Activated effector memory CD4-positive, alpha-beta T cell treated with Interleukin-2 at 50 U/mL for 16 hours (primary cell): Measurements from ENCODE around the gene AGPAT1.

Source experiments
- DNase-seq: peaks from one replicate; pipeline ENCODE4 v3.0.0-alpha.2; 2020

AGPAT1 gene

DNA sequence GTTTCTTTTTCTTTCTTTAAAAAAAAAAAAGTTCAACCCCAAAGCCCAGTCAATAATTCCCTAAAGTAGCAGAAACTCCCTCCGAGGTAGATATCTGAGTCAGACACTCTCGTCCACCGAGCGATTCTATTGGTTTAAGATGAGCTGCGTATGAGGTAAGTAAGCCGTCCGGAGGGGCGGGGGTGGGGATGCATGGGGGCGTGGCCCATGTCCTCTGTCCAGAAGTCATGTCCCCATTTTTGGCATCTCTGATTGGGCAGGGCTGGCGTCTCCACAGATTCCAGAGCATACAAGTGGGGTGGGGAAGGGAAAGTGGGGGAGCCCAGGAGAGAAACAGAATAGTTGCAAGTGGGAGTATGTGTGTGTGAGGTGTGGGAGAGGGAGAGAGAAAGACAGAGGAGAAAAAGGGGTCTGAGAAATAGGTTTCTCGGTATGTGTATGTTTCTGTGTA, 9.8 kb upstream of the AGPAT1 start:
- peak; percentile 39 for DNase-seq

DNA sequence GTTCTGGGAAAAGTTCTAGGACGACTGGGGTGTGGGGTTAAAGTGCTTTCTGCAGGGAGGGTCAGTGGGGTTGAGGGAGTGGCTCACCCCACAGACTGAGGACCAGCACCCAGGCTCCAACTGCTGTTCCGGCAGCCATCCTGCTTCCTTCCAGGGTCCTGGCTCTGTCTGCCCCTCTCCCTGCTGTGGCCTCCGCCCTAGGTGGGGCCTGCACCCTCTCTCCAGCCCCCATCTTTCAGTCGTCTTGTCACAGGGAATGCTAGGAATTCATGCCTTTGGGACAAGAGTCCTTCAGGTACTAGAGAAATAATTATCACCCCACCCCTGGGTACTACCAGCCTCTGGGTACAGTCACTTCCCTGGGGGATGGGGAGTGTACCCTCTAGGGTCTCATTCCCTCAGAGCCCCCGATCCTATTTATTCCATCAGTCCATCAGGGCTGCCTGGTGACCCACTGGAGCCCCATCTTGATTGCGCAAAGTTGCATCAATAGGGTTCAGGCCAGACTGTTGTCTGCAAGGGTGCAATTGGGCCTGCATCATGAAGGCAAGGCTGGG, 8.3 kb upstream of the AGPAT1 start, which contains the start of gene AGER:
Gene AGER, minus strand, starts transcription at position 170 of the 557 bp plus-strand sequence. Its CDS starts 31 bp downstream, at position 139.
- no peak for DNase-seq

DNA sequence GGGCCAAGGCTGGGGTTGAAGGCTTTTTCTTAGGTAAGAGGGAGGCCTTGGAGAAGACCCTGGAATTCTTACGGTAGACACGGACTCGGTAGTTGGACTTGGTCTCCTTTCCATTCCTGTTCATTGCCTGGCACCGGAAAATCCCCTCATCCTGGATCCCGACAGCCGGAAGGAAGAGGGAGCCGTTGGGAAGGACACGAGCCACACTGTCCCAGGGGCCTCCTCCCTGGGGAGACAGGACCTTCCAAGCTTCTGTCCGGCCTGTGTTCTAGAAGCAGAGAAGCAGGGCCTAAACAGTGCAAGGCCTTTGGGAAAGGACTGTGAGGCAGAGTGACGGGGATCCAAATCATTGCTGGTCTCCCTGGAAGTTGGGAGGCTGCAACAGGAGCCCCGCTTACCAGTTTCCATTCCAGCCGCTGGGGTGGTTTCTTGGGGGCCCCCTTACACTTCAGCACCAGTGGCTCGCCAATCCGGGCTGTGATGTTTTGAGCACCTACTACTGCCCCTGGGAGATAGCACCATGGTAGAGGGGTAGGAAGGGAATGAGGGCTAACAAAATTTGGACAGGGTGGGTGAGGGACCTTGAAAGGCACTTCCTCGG, 7.7 kb upstream of the AGPAT1 start:
- DNase-seq, result no peak

DNA sequence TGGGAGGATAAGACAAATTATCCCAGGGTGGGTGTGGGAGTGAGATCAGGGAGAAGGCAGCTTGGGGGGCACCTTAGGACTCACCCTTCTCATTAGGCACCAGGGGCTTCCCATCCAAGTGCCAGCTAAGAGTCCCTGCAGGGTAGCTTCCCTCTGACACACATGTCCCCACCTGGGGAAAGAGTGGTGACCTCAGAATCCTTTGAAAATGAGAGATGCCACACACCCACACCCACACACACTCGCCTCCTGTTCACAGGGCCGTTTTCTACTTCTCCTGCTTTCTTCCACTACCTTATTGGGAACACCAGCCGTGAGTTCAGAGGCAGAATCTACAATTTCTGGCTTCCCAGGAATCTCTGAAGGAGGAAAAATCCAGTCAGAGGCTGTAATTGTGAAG, 7.1 kb upstream of the AGPAT1 start:
- DNase-seq, result no peak

DNA sequence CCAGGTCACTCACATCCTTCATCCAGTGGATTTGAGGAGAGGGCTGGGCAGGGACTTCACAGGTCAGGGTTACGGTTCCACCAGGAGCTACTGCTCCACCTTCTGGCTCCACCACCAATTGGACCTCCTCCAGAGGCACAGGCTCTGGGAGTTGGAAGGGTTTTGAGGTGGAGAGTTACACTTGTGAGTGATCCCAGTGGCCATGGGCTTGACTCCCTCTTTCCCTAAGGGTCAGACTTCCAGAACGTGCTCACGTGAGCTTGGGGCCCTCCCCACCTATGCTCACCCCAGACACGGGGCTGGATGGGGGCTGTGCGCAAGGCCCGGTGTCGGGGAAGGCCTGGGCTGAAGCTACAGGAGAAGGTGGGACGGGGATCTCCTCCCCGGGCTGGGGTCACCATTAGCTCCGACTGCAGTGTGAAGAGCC, 6.7 kb upstream of the AGPAT1 start:
- no peak for DNase-seq

DNA sequence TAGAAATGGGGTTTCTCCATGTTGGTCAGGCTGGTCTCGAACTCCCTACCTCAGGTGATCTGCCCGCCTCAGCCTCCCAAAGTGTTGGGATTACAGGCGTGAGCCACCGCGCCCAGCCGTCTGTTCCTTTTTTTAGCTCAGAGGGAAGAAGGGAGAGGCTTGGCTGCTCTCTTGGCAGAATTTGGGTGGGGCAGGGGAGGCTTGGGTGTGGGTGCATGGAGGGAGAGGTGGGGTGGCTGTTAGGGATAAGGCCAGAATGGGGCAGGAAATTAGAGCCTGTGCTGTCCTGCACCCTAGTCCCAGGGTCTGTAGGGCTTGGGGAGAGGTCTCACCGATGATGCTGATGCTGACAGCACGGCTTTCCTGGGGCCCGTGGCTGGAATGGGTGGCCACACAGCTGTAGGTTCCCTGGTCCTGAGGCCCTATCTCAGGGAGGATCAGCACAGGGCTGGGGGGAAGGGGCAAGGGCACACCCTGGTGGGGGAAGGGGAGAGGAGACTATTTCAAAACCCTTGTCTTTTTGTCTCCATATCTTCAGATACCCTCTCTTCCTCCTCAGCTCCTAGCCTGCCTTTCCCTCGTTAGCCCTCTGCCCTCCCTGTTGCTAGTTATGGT, 6.1 kb upstream of the AGPAT1 start:
- DNase-seq, result no peak

DNA sequence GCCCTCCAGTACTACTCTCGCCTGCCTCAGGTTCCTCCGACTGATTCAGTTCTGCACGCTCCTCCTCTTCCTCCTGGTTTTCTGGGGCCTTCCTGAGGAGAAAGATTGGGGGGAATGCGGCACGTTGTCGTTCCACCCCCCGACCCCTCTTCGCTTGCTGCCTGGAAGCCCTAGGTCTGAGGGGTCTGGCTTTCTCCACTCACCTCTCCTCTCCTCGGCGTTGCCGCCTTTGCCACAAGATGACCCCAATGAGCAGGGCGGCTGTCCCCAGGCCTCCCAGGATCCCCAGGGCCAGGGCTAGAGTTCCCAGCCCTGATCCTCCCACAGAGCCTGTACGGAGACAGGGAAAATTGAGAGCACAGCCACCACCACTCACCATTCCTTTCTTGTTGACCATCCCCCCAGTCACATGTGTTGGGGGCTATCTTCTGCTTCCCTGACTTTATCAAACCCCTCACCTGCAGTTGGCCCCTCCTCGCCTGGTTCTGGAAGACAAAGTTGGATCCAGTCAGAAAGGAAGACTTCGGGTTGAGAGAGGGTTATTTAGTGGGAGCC, 5.3 kb upstream of the AGPAT1 start:
- no peak for DNase-seq

DNA sequence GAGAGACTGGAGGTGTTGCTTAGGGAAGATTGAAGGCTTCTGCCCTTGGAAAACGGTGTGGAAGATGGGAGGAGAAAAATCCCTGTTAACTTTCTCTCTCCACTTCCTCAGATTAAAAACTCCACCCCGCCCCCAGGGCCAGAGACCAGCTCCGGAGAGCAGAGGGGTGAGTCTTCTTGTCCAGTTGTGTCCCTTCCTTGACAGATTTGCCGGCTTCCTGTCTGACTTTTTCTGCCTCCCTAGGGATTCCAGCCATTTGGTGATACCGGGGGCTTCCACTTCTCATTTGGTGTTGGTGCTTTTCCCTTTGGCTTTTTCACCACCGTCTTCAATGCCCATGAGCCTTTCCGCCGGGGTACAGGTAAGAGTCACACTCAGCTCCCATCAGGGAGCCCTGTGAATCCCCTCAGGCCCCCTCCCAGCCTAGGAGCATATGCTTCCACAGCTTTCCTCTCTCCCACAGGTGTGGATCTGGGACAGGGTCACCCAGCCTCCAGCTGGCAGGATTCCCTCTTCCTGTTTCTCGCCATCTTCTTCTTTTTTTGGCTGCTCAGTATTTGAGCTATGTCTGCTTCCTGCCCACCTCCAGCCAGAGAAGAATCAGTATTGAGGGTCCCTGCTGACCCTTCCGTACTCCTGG, 4.0 kb upstream of the AGPAT1 start:
- no peak for DNase-seq

DNA sequence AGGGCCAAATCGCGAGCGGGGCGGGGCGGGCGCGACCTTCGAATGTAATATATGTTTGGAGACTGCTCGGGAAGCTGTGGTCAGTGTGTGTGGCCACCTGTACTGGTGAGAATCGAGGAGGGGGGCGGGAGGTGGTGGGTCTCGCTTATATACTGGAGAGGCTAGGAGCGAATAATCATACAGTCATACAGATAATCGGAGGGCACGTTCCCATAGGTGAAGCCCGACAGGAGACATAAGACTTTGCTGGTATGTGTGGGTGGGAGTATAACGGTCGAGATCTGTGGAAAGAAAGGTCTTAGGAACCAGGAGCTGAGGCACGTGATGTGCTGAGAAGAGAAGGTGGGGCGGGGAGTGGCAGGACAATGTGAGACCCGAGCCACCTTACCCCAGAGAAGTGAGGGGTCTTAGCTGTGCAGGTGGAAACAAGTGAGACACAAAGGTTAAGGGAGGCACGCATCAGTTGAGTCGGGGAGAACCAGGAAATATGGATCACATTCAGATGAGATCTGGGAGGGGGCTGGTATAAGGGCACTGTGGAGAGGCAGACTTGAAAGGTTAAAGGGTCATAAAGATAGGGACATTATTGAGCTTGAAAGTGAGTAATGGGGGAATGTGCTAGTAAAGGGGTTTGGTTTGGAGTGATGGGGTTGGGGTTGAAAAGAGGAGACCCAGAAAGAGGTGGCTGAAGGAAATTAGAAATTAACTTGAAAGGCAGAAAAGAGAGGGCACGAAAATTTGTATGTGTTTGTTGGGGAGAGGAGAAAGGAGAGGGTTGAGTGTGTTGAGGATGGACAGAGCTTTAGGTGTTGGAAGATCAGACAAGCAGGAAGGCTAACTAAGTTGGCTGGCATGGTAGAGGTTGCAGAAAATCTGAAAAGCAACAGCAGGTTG, 2.9 kb upstream of the AGPAT1 start:
- DNase-seq, result no peak

DNA sequence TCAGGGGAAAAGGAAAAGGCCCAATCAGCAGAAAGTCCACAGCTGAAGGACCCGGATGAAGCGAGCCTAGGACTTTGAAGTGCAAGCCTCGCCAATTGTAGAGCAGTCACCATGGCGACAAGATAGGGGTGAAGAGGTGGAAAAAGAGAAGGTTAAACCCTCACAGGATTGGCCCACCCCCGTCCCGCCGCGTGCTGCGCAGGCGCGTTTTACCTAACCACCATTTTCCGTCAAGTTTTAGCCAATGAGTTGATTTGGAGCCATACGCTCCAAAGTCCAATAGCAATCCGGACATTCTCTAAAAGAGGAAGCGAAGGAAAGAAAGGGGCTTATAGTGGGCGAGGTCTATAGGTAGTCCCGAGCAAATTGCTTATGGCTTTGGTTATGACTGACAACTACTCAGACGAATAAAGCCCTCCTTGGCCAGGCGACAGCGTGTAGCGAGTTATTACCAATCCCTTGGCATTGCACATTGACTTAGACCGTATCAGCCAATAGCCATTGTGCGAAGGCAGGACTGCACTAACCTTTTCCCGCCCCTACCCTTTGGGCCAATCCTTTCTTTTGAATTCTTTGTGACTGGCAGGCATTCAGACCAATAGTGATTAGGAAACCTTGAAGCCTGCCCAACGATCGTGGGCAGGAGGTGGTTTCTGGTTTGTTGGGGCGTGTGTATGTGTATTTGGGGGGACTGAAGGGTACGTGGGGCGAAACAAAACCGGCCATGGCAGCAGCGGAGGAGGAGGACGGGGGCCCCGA, 2.1 kb upstream of the AGPAT1 start, which contains the start of gene RNF5:
Gene RNF5, plus strand, starts transcription at position 618 of the 759 bp plus-strand sequence. Its CDS starts 107 bp downstream, at position 725.
- peak; percentile 89 for DNase-seq

DNA sequence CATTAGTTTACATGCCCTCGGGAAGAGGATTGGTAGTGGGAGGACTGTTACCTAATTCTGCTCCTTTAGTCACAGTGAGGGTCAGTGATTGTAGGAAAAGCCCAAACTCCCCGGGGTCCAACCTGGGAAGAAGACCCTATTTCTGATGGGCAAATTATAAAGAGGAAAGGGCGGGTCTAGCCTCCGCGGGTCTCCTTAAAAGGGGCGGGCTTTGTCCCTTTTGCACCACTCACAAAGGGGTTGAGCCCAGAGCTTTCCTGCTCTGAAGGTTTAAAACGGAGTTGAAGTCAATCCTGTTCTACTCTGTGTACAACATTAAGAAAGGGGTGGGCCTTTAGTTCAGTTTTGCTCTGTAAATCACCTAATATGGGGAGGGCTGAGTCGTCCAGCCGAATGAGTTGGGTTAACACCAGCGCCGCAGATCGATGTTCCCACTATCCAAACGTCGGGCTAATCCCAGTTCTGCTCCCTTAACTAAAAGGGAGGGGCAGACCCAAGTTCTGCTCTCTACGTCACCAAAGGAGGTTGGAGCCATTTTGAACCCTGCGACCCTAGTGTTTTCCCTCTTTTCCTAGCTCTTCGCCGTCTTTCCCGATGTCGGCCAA, 1.4 kb upstream of the AGPAT1 start:
- DNase-seq, result peak; percentile 21

DNA sequence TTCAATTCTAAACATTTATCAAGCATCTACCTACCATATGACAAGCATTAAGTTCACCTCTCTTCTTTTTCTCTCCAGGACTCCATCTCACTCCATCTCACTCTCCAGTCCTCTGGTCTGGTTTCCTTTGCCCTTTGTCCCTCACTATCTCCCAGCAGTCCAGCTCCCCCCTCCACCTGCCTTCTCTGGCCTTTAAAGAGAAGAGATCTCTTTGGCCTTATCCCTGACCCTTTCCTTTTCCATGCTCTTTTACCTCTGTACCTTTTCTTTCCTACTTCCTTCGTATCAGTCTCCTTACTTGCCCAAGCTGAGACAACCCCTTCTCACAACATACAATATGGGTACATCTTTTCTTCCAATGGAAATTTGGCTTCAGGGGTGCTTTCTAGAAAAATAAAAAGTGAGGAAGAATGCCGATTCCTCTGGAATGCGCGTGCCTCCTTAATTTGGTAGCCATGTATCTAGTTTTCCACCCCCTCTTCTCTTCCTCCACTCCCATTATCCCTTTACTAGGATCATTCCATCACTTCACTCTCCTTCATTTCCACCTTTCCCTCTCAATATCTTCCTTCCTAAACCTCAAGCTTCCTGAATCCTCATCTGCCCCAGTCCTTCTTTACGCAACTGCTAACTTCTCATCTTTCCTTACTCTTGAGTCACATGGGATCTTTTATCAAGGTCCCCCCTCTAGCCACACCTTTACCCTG, 745 bp upstream of the AGPAT1 start:
- no peak for DNase-seq

DNA sequence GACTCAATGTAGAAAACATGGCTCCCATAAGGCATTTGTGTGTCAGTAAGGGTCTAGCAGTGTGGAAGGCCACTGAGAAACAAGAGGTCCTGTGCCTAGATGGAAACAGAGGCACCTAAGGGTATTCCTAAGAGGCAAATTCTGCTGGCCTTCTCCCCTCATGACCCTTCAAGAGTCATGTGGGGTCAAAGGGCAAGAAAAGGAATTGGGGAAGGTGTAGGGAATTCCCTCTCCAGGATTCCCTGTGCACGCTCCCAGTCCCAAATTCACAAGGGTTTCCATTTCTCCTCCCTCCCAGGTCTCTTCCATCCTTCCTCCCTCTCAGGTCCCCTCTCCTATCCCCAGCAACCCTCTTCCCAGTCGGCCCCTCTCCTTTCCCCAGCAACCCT, 568 bp downstream of the AGPAT1 start:
- DNase-seq, result no peak

DNA sequence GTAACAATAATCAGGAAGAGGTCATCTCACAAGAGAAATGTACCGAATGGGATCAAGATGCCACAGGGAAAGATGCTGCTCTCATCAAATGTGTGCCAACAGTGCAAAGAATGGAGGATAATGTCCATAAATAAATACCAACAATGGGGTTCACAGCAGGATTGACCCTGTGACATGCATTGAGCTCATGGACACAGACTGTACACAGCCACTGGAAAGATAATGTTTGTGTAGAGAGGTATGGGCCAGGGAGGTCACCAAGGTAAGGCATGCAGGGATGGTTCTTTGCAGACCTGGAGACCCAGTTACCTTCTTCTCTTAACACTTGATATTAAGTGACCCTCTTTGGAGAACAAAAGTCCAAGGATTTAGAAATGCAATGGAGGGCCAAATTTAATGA, 1.5 kb downstream of the AGPAT1 start:
- no peak for DNase-seq

DNA sequence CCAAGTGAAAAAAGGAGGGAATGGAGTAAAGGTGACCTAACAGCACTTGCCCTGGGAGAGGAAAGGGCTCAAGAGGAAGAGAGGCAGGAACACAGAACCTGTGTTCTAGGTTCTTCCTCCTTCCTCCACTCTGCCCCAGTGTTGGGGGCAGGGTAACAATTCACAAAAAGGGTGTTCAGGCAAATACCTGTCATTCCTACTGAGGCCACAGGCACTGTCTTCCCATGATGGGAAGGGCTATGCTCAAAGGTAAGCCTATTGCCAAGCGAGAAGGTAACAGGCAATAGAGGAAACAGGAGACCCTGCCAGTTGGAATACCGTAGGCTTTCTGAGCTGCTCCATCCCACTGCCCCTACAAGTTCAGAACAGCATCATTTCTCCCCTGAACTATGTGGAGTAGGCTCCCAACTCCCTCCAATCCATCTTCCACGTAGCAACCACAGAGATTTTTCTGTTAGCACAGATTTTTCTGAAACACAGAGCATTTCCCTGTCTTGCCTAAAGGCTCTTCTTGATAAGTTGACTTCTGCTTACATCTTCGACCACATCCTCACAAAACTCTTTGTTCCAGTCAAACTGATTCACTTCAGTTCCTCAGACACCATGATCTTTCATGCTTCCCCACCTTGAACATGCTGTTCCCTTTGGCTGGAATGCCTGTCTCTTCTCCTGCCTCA, 2.7 kb downstream of the AGPAT1 start:
- no peak for DNase-seq

DNA sequence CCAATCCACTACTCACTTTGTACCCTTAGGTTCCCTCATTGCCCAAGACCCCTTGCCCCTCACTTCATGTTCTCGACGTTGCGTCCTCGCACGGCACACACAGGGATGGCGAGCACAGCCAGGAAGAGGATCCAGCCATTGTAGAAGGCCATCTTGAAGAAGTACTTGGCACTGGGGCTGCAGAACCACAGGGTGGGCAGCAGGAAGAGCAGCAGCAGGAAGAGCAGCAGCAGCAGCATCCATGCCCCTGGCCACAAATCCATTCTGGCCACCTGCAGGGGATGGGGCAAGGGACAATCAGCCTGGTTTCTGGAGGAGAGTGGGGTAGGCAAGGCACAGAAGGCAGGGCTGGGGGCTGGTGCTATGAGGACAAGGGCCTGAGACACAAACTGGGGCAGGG, 4.7 kb downstream of the AGPAT1 start:
- DNase-seq, result no peak

DNA sequence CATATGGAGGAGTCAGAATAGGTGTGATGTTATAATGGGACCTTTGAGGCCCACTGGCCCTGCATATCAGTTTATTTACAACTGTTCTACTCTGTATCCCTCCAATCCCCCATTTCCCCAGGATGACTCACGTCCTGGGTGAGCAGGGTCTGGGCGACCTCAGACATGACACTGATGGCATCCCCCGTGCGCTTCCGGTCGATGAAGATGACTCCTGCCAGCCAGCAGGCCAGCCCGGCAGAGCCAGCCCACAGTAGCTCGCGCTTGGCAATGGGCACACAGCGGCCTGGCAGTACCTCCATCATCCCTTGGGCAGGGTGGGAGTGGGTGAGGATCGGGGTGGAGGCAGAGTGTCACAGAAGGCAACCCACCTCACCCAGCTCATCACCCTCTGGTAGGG, 5.6 kb downstream of the AGPAT1 start:
- no peak for DNase-seq

DNA sequence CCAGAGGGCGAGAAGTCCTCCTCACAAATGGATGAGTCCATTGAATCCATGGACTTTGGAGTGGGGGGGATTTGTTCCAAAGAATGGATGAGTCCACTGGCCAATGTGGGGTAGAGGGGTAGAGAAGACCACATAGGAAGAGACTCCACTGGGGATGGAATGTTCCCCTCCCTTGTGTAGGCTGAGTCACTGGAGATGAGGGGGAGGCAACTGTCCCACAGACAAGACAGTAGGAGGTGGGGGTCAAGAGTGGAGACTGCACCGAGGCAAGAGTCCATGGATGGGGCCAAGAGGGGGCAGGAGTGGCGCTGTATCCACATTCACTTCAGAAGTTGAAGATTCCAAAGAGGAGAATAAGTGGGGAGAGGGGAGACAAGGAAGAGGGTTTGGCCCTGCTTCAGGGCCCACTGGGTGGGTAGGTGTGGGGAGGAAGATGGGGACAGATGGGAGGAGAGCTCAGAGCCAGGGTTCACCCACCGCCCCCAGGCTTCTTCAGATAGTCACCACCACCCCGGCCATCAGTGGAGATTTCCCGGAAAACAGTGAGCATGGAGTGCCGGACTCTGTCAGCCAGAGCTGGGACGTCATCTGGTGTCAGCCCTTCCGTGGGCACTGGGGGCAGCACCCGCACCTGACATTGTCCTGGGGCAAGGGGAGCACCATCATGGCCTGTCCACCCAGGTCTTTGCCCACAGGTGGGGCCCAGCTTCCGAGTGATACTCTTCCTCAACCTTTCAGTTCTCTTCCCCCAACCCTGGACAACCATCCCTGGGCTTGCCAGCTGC, 6.9 kb downstream of the AGPAT1 start:
- no peak for DNase-seq

DNA sequence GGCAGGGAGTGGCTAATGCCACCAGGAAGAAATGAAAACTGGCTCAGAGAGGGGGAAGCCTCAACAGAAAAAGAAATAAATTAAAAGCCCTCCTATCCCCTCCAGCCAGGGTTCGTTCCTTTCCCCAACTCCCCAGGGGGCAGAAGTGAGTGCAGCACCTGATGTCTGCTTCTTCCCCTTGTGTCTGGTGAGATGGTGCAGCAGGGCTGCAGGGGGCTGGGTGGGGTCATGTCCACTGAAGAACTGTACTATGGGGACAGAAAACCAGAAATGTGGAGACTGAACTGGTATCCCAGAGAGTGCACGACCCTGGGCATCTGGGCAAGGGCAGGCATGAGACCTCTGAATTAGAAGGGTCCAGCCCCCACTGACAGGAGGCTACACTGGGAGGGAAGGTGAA, 7.5 kb downstream of the AGPAT1 start:
- no peak for DNase-seq
